ENCODE measurements around the gene MRGPRG.

MRGPRG gene

DNA sequence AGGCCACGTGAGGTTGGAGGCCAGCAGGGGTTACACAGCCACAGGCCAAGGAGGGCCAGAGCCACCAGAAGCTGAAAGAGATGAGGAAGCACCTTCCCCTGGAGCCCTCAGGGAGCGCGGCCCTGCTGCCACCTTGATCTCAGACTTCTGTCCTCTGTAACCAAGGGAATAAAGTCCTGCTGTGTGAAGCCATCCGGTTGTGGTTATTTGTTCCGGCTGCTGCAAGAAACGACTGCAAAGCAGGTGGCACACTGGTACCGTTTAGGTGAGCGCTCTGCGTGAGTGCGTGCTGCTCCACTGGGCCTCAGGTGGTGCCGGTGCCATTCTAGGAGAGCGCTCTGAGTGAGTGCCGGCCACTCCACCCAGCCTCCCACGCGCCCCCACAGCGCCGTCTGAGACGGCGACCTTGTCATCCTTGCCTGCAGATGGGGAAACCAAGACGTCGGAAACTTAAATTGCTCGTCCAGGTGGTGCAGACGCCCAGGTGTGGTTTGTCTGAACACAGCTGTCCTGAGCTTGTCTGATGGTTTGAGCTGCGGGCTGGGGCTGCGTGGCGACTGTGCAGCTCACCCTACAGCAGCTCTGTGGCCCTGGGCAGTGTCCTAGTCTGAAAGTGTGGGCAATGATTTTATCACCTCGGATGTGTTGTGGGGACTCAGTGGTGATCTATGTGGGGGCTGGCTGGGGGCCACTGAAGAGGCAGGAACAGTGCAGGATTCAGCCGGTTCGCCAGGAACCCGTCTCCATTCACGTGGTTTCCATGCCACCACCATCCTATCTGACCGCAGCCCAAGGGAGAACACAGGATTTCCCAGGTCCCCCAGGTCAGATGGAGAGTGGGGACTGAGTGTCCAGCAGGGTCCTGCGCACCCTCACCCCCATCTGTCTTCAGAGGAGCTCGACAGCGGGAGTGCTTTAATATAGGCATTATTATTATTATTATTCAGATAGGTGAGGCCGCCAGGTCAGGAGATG, 4.6 kb upstream of the MRGPRG start:
- DNase-seq (ENCODE audit: low read depth), result no peak
- no peak overlapping the region for H3K4me3 ChIP-seq (ENCODE audit: low read depth, low read length)
- no peak for TF ChIP-seq CTCF (IDR thresholded peaks at IDR 0.05; ENCODE audit: control insufficient read depth, extremely low read depth, insufficient read depth)

GRCh38 chr11:3222003-3222855, 3.6 kb upstream of the MRGPRG start:
- H3K4me3 ChIP-seq (ENCODE audit: low read depth, low read length), result no peak overlapping the region
- DNase-seq (ENCODE audit: low read depth), result no peak
- TF ChIP-seq CTCF (IDR thresholded peaks at IDR 0.05; ENCODE audit: control insufficient read depth, extremely low read depth, insufficient read depth), result no peak

- TF ChIP-seq CTCF (IDR thresholded peaks at IDR 0.05; ENCODE audit: control insufficient read depth, extremely low read depth, insufficient read depth), result no peak
- DNase-seq (ENCODE audit: low read depth), result no peak
- H3K4me3 ChIP-seq (ENCODE audit: low read depth, low read length), result no peak overlapping the region
Observed at GRCh38 chr11:3221408-3222002, 2.9 kb upstream of the MRGPRG start.

- no peak for TF ChIP-seq CTCF (IDR thresholded peaks at IDR 0.05; ENCODE audit: control insufficient read depth, extremely low read depth, insufficient read depth)
- DNase-seq (ENCODE audit: low read depth), result no peak
- H3K4me3 ChIP-seq (ENCODE audit: low read depth, low read length), result no peak overlapping the region
Observed at GRCh38 chr11:3220521-3221407, 2.2 kb upstream of the MRGPRG start.

GRCh38 chr11:3220101-3220500, 1.5 kb upstream of the MRGPRG start:
- TF ChIP-seq CTCF (IDR thresholded peaks at IDR 0.05; ENCODE audit: control insufficient read depth, extremely low read depth, insufficient read depth), result no peak
- DNase-seq (ENCODE audit: low read depth), result no peak
- no peak overlapping the region for H3K4me3 ChIP-seq (ENCODE audit: low read depth, low read length)
